Hepatocyte (in vitro differentiated cells): ENCODE data around the gene CFAP70. TPM values are rescaled to one million over a fixed set of nuclear protein-coding genes. Genes with fewer than 3 reads are reported as not detected.

Experiments used
- DNase-seq: peaks from one replicate; pipeline ENCODE4 v3.0.0-alpha.2; 2016; ENCODE audit warnings: low spot score
- H2AFZ ChIP-seq: fragments of 200-600 bp; sonication (generic); 2 replicates; pipeline ENCODE4 v1.6.0; 2016; ENCODE audit warnings: antibody characterized with exemption, mild to moderate bottlenecking
- H3K27ac ChIP-seq: fragments of 200-600 bp; sonication (generic); 2 replicates; pipeline ENCODE4 v1.5.1; 2016; ENCODE audit warnings: mild to moderate bottlenecking
- H3K27me3 ChIP-seq: fragments of 200-600 bp; sonication (generic); 2 replicates; pipeline ENCODE4 v1.6.1; 2016
- H3K36me3 ChIP-seq: fragments of 200-600 bp; sonication (generic); replicated peaks from 2 replicates; pipeline ENCODE4 v1.5.1; 2016; ENCODE audit warnings: low read depth; ENCODE audit not compliant: insufficient read depth
- H3K4me1 ChIP-seq: fragments of 200-600 bp; sonication (generic); 2 replicates; pipeline ENCODE4 v1.5.1; 2016; ENCODE audit warnings: mild to moderate bottlenecking, moderate library complexity; ENCODE audit not compliant: insufficient read depth
- H3K4me2 ChIP-seq: fragments of 200-600 bp; sonication (generic); 2 replicates; pipeline ENCODE4 v1.6.0; 2016
- H3K4me3 ChIP-seq: fragments of 200-600 bp; sonication (generic); 2 replicates; pipeline ENCODE4 v1.5.1; 2016; ENCODE audit warnings: mild to moderate bottlenecking
- H3K79me2 ChIP-seq: fragments of 200-600 bp; sonication (generic); 2 replicates; pipeline ENCODE4 v1.6.0; 2017; ENCODE audit warnings: mild to moderate bottlenecking
- H3K9me2 ChIP-seq: fragments of 200-600 bp; sonication (generic); replicated peaks from 2 replicates; pipeline ENCODE4 v1.6.0; 2017; ENCODE audit warnings: mild to moderate bottlenecking; ENCODE audit not compliant: insufficient read depth
- H3K9me3 ChIP-seq: fragments of 200-600 bp; sonication (generic); 2 replicates; pipeline ENCODE4 v1.5.1; 2016; ENCODE audit warnings: low read depth, mild to moderate bottlenecking
- H4K20me1 ChIP-seq: fragments of 200-600 bp; sonication (generic); 2 replicates; pipeline ENCODE4 v1.6.0; 2016; ENCODE audit warnings: mild to moderate bottlenecking; ENCODE audit not compliant: insufficient read depth, poor library complexity, severe bottlenecking
- EZH2 ChIP-seq: fragments of 200-600 bp; sonication (generic); IDR thresholded peaks from 2 replicates; pipeline ENCODE4 v1.6.1; 2016; ENCODE audit warnings: antibody characterized with exemption, mild to moderate bottlenecking, borderline replicate concordance
- EZH2phosphoT487 ChIP-seq: fragments of 200-600 bp; sonication (generic); IDR thresholded peaks from one replicate; pipeline ENCODE4 v1.6.1; 2018; ENCODE audit warnings: antibody characterized with exemption, mild to moderate bottlenecking, low read depth, moderate library complexity; ENCODE audit not compliant: unreplicated experiment, severe bottlenecking
- WGBS: methylation state at CpG from one replicate; pipeline ENCODE4 v1.1.6; 2016; ENCODE audit warnings: low lambda C conversion rate; ENCODE audit errors: missing lambda C conversion rate; 5-methylcytosine and 5-hydroxymethylcytosine counted together
- polyA plus RNA-seq: library from polyadenylated mRNA; unstranded; fragments of >200 nt; fragmentation: Nextera tagmentation; extraction: Ambion mirVana; gene quantifications from 2 replicates; pipeline ENCODE4 v1.2.1, GENCODE V29; 2016
- total RNA-seq: library from RNA; depleted of rRNA; stranded (reverse); fragments of >200 nt; gene quantifications from 2 replicates; pipeline ENCODE4 v1.2.3, GENCODE V29; 2014
- TF ChIP-seq, protein P1 (sequence below): fragments of 200-600 bp; sonication (generic); IDR thresholded peaks from 2 replicates; pipeline ENCODE4 v1.5.1; 2016; ENCODE audit warnings: antibody characterized with exemption, mild to moderate bottlenecking; ENCODE audit not compliant: poor library complexity

The CFAP70 gene
- total RNA-seq: 1.8 and 3.9 TPM in 2 replicates
- 1.2 and 1.6 TPM in 2 replicates for polyA plus RNA-seq

DNA sequence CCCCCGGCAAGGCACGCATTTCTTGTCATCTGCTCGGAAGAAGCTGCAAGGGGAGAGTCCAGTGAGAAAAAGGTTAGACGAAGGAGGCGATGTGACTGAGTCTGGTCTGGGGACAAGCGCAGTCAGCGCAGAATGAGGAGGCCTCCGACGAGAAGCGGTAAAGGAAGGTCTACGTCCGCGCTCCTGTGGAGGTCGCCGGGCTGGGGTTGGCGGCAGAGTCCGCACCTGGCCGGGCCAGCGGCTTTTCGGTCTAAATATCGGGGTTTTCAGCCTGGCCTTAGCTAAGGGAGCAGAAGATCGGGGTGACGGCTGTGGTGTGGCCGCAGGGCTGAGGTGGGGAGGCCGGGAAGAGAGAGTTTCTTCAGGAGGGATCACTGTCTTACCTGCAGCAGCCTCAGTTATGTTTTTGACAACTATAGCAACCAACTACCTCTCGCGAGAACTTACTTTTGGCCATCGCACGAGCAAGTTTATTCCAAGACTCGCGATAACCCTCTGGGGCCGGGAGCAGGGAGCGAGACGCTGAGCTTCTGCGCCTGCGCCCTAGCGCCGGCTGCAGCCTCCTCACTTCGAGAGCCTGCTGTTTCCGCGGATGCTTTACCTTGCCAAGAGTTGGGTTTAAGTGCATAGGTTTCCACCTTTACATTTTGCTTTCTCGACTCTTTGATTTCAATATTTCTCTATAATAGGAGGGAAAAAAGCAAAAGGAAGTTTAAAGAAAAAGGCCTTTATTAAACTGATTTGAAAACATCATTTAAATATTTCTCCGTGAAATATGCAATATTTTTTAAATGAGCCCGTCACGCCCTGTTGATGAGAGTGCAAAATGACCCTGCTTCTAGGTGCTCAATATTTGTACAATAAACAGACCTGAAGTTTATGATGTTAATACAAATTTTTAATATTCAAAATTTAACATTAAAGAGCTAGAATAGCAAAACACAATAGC is at the start of gene CFAP70:
TSS of gene CFAP70 (minus strand) at position 534 of the 949 bp plus-strand sequence. CDS start 4,068 bp downstream, outside the sequence.
- Histone ChIP-seq H3K4me1 (no peaks in the 10 kb centered on the region), H3K79me2 (no peaks in the 10 kb centered on the region), H3K9me2 (no peaks in the 10 kb centered on the region), H4K20me1 (no peaks in the 10 kb centered on the region), H2AFZ (peak within 1 kb of the TSS; percentile 78), H3K9me3 (no peaks in the 10 kb centered on the region), H3K27me3 (no peaks in the 10 kb centered on the region), H3K36me3 (no peaks in the 10 kb centered on the region), H3K27ac (peak within 1 kb of the TSS; percentile 60), H3K4me2 (peak within 1 kb of the TSS; percentile 83), H3K4me3 (peak within 1 kb of the TSS; percentile 33)
- TF ChIP-seq EZH2phosphoT487: no peak
- TF ChIP-seq EZH2: no peak
- TF ChIP-seq, protein P1, sequence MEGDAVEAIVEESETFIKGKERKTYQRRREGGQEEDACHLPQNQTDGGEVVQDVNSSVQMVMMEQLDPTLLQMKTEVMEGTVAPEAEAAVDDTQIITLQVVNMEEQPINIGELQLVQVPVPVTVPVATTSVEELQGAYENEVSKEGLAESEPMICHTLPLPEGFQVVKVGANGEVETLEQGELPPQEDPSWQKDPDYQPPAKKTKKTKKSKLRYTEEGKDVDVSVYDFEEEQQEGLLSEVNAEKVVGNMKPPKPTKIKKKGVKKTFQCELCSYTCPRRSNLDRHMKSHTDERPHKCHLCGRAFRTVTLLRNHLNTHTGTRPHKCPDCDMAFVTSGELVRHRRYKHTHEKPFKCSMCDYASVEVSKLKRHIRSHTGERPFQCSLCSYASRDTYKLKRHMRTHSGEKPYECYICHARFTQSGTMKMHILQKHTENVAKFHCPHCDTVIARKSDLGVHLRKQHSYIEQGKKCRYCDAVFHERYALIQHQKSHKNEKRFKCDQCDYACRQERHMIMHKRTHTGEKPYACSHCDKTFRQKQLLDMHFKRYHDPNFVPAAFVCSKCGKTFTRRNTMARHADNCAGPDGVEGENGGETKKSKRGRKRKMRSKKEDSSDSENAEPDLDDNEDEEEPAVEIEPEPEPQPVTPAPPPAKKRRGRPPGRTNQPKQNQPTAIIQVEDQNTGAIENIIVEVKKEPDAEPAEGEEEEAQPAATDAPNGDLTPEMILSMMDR: no peak
- peak; percentile 99 for DNase-seq
- WGBS: 4% methylated on average over 45 of the region's 45 CpGs

GRCh38 chr10:73408061-73408460 is 49.4 kb upstream of the CFAP70 start:
- Histone ChIP-seq H3K36me3 (no peaks in the 10 kb centered on the region), H3K27ac (no peak overlapping the region), H3K9me2 (no peaks in the 10 kb centered on the region), H3K4me3 (no peak overlapping the region), H3K9me3 (no peaks in the 10 kb centered on the region), H3K79me2 (peaks cover 97% of the 10 kb centered on the region), H3K4me1 (peaks cover 8% of the 10 kb centered on the region), H2AFZ (no peak overlapping the region), H4K20me1 (peaks cover 35% of the 10 kb centered on the region), H3K4me2 (no peak overlapping the region), H3K27me3 (no peaks in the 10 kb centered on the region)
- 84% methylated on average over 5 of the region's 5 CpGs for WGBS
- DNase-seq: no peak
- TF ChIP-seq EZH2phosphoT487 (no peak), EZH2 (no peak)
- TF ChIP-seq, protein P1: no peak

GRCh38 chr10:73407495-73407894 is 48.8 kb upstream of the CFAP70 start:
- Histone ChIP-seq H4K20me1 (peaks cover 37% of the 10 kb centered on the region), H3K79me2 (peaks cover 99% of the 10 kb centered on the region), H3K27me3 (no peaks in the 10 kb centered on the region), H3K27ac (no peak overlapping the region), H3K4me3 (no peak overlapping the region), H2AFZ (no peak overlapping the region), H3K9me3 (no peaks in the 10 kb centered on the region), H3K4me2 (no peak overlapping the region), H3K4me1 (peaks cover 4% of the 10 kb centered on the region), H3K9me2 (no peaks in the 10 kb centered on the region), H3K36me3 (no peaks in the 10 kb centered on the region)
- TF ChIP-seq EZH2 (no peak), EZH2phosphoT487 (no peak)
- TF ChIP-seq, protein P1: no peak
- no peak for DNase-seq
- WGBS: 97% methylated on average over 1 of the region's 1 CpG
